ENCODE measurements around the gene BMPR2.
"Not testable (repeated sequence)": the region's sequence is repeated elsewhere in the genome, so short reads cannot be mapped to it uniquely, and the experiment has no call there.

Gene BMPR2

DNA sequence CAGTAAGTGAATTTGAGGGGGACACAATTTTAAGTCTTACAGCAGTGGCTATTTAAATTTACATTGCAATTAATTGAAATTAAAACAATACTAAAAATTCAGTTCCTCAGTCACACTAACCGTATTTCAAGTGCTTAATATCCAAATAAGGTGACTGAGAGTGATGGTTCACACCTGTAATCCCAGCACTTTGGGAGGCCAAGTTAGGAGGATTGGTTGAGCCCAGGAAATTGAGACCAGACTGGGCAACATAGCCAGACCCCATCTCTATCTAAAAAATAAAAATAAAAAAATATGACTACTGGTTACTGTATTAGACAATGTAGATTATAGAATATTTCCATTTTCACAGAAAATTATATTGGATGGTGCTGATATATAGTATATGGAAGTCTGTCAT lies 79.0 kb downstream of the BMPR2 start:
- no peak for DNase-seq

DNA sequence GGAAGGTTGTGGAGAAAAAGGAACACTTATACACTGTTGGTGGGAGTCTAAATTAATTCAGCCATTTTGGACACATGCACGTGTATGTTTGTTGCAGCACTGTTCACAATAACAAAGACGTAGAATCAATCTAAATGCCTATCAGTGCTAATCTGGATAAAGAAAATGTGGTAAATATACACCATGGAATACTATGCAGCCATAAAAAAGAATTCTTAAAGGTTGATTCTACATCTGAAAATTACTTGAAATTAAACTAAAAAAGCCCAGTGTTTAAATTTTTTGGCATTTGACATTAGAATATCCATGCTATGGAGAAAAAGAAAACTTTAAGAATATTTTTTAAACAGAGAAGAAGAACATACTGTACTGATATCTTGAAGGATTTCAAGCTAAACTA lies 84.0 kb downstream of the BMPR2 start:
- DNase-seq: no peak

DNA sequence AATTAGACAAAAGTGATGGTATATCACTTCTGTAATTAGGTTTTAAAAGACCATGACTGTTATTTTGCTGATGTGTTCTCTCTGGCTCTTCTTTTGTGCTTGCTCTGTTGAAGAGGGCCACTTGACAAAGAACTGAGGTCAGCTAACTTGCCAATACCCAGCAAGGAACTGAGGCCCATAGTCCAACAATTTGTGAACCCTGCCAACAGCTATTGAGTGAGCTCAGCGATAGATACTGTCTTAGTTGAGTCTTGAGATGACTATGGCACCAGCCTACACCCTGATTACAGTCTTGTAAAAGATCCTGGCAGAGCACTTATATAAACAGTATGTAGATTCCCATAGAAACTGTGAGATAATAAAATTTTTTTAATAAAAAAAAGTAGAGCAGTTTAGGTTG lies 103.0 kb downstream of the BMPR2 start:
- no peak for DNase-seq

DNA sequence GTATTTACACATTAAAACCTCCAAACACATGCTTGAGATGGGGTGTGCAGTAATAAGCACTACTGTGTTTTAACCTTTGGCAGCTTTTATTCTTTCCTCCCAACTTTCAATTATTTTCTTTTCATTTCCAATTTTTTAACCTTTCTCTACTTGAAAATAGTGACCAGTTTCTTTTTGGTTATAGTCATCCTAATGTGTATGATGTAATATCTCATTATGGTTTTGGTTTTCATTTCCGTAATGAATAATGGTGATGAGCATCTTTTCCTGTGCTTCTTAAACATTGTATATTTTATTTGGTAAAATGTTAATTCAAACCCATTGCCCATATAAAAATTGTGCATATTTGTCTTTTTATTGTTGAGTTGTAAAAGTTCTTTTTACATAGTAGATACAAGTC lies 103.5 kb downstream of the BMPR2 start:
- no peak for DNase-seq

- DNase-seq: no peak
These were observed 110.2 kb downstream of the BMPR2 start for GRCh38 chr2:202486351-202486750.

GRCh38 chr2:202488671-202489070 lies 112.5 kb downstream of the BMPR2 start:
- no peak for DNase-seq

- DNase-seq: no peak
These were observed 114.4 kb downstream of the BMPR2 start for GRCh38 chr2:202490479-202490878.

DNA sequence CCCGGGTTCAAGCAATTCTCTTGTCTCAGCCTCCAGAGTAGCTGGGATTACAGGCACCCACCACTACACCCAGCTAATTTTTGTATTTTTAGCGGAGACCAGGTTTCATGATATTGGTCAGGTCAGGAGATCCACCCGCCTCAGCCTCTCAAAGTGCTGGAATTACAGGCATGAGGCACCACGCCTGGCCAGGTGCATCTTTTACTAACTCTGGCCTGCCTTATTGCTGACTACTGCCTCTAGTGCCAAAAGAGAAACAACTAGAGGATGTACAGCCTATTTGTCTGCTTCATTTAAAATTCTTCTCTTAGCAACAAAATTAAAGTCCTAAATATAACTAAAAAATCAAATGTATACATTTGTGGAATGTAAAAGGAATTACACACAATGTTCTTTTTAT lies 115.4 kb downstream of the BMPR2 start:
- DNase-seq: no peak

DNA sequence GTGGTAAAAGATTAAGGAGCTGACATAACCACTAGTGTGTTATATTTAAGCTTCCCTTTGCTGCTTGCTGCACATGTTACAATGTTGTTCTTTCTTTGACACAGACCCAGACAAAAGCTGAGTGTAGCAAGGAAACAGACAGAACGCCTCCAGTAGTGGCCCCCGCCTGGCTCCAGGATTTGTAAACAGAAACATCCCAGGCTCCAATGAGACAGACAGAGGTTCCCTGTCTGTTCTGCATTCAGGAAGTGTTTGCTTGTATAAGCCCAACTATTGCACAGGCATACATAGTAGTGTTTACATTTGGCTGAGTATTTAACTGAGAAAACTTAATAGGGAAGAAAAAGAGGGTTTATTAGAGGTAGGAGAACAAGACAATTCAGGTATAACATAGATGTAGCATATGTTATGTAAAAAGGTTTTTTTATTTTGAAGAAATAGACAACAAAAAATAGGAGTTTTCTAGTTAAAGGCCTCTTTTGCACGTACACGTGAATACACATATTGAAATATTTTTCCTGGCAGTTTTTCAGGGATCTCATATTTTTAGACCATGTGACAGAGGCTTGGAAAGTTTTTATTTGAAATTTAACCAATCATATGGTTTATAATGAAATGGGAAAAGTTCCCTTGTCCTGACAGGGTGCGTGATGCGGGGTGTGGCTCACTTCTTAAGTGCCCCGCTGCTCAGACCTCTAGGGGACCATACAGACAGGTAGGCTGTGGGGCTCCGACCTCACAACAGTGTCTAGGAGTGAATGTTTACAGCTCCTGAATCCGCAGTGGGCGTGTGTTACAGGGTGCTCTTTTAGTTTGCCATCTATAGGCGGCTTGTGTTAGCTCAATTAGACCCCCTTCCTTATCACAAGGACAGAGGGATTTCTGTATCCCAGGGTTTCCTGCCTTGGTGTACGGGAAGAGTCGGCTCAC lies 118.4 kb downstream of the BMPR2 start:
- no peak for DNase-seq

- no peak for DNase-seq
These were observed 119.1 kb downstream of the BMPR2 start for GRCh38 chr2:202495230-202495604.

- DNase-seq: not testable (repeated sequence)
These were observed 120.8 kb downstream of the BMPR2 start for GRCh38 chr2:202496835-202497472.

DNA sequence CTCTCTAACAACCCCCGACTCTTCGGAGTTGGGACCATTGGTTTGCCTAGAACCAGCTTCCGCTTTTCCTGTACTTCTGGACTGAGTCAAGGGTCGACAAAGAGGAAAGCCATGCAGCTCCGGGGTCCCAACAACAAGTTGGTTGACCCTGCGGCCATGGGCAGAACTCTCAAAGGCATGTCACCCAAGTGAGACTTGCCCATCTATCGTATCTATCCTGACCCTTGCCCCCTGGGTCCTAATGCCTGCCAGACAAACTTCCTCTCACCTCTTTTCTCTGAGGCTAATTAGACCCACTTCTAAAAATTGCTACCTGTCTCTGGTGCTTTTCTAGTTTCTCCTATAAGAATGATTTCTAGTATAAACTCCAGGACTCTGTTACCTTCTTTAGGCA lies 121.3 kb downstream of the BMPR2 start:
- not testable (repeated sequence) for DNase-seq

GRCh38 chr2:202499841-202500240 lies 123.7 kb downstream of the BMPR2 start:
- DNase-seq: not testable (repeated sequence)

- DNase-seq: not testable (repeated sequence)
These were observed 127.1 kb downstream of the BMPR2 start for GRCh38 chr2:202503276-202503675.

- no peak for DNase-seq
These were observed 132.6 kb downstream of the BMPR2 start for GRCh38 chr2:202508686-202509085.

DNA sequence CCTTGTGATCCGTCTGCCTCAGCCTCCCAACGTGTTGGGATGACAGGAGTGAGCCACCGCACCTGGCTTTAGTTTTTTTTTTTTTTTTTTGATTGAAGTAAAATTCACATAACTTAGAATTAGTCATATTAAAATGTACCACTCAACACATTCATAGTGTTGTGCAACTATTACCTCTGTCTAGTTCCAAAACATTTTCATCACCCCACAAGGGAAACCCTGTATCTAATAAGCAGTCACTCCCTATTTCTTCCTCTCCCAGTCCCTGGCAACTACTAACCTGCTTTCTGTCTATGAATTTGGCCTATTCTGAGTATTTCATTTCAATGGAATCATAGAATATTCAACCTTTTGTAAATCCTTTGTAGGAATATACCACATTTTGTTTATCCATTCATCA lies 134.8 kb downstream of the BMPR2 start:
- no peak for DNase-seq

GRCh38 chr2:202512176-202512575 lies 136.0 kb downstream of the BMPR2 start:
- DNase-seq: no peak

DNA sequence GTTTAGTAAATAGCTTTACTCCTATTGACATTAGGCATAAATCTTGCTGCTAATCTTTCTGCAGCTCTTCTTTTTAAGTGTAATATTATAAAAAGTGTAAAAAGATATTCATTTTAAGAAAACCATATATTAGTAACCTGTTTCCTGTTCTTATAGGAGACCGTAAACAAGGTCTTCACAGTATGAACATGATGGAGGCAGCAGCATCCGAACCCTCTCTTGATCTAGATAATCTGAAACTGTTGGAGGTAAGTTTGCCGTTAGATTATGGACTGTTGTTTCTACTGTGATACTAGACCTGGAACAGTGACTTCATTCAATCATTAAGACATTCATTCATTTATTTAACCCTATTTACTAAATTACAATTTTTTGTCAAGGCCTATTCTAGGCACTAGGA lies 138.6 kb downstream of the BMPR2 start:
- DNase-seq: no peak

GRCh38 chr2:202519453-202519852 lies 143.3 kb downstream of the BMPR2 start:
- DNase-seq: no peak

- DNase-seq: no peak
These were observed 145.3 kb downstream of the BMPR2 start for GRCh38 chr2:202521470-202521869.

- peak; percentile 6 for DNase-seq
These were observed 153.3 kb downstream of the BMPR2 start for GRCh38 chr2:202529389-202529788.

- DNase-seq: no peak
These were observed 153.9 kb downstream of the BMPR2 start for GRCh38 chr2:202530038-202530437.

DNA sequence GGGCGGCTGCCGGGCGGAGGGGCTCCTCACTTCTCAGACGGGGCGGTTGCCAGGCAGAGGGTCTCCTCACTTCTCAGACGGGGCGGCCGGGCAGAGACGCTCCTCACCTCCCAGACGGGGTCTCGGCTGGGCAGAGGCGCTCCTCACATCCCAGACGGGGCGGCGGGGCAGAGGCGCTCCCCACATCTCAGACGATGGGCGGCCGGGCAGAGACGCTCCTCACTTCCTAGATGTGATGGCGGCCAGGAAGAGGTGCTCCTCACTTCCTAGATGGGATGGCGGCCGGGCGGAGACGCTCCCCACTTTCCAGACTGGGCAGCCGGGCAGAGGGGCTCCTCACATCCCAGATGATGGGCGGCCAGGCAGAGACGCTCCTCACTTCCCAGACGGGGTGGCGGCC lies 159.2 kb downstream of the BMPR2 start:
- DNase-seq: not testable (repeated sequence)

DNA sequence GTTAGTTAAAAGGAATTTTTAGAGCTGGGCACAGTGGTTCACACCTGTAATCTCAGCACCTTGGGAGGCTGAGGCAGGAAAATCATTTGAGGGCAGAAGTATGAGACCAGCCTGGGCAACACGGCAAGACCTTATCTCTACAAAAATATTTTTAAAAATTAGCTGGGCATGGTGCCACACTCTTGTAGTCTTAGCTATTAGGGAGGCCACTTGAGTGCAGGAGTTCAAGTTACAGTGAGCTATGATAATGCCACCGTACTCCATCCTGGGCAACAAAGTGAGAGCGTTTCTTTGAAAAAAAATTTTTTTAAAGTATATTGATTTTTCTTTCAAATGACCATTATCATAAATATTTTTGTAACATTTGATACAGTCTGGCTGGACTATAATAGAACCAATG lies 165.0 kb downstream of the BMPR2 start:
- no peak for DNase-seq
